Stimulated activated CD8-positive, alpha-beta memory T cell treated with anti-CD3 and anti-CD28 coated beads, Interleukin-2, amount 100 ng/mL, for 1 hour (primary cell): ENCODE results near the gene PMEPA1.
A peak's percentile ranks its signal among the peaks of the same experiment; 100 is the strongest.

Source experiments
- DNase-seq, 2 donors: peaks; one replicate each; pipeline ENCODE4 v3.0.0-alpha.2; 2020; ENCODE audit warnings: low read depth in 2 of 2

The PMEPA1 gene

DNA sequence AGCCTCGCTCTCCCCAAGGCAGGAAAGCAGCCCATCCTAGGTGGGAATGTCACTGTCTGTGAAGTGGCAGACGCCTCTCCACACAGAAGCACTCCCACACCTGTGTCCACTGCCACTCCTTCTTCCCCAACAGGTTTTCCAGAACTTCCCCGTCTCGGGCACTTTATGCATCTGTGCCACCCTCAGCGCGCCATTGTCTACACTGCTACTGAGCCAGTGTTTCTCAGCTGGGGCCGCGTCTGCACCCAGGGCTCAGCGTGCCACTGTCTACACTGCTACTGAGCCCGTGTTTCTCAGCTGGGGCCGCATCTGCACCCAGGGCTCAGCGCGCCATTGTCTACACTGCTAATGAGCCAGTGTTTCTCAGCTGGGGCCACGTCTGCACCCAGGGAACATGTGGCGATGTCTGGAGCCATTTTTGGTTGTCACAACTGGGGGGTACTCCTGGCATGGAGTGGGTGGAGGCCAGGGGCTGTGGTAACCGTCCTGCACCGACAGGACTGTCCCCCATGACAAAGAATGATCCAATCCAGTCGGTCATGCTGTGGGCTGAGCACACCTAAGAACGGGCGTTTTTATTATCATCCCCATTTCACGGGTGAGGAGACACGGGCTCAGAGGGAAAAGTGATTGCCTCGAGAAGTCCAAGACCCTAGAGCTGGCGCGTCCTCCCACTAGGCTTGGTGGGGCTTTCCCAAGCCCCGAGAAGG, 47.9 kb downstream of the PMEPA1 start:
- DNase-seq: no peak

DNA sequence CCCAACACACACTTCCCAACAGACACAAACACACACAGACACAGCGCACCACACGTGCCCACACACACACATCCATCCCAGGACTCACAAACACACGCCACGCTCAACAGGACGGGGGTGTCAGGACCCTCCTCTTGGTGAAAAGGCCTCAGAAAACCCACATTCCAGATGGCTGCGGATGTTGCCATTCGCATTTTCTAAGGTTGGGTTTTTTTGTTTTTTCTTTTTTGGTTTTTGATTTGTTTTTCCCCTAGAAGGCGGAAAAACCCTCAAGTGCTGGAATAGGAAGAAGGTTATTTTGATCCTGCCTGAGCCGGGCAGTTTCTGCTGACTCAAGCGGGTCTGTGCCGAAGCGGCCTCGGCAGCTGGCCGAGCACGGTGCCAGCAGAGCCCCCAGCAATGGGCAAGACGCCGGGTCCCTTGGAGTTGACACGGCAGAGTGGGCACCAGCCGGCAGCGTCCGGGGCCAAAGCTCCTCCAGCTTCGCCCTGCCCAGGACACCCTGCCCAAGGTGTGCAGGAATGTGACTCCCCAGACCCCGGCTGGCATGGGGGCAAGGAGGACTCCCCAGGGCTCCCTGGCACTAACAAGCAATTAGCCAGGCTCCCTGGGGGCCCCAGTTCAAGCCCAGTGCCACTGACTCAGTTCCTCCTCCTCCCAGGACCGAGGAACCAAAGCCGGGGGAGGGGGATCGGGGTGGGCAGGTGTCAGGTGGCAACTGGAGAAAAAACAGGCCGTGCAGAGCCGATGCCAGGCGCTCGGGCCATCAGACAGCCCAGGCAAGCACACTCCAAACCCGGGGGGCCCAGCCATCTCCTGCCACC, 48.7 kb downstream of the PMEPA1 start:
- DNase-seq: no peak

DNA sequence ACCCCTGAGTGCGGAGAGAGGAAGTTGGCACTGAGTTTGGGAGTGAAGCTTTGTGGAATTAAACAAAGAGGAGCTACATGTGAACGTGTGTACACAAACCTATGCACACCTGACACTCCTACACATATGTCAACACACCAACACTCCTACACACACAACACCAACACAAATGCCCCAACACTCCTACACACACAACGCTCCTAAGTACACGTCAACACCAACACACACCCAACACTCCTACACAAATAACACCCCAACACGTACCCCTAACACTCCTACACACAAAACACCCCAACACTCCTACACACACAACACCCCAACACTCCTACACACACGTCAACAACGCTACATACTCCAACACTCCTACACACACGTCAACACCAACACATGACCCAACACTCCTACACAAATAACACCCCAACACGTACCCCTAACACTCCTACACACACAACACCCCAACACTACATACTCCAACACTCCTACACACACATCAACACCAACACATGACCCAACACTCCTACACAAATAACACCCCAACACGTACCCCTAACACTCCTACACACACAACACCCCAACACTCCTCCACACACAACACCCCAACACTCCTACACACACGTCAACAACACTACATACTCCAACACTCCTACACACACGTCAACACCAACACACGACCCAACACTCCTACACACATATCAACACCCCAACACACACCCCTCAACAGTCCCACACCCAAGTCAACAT, 49.5 kb downstream of the PMEPA1 start:
- no peak for DNase-seq

- DNase-seq: no peak
These were observed 50.2 kb downstream of the PMEPA1 start for GRCh38 chr20:57659517-57660180.

DNA sequence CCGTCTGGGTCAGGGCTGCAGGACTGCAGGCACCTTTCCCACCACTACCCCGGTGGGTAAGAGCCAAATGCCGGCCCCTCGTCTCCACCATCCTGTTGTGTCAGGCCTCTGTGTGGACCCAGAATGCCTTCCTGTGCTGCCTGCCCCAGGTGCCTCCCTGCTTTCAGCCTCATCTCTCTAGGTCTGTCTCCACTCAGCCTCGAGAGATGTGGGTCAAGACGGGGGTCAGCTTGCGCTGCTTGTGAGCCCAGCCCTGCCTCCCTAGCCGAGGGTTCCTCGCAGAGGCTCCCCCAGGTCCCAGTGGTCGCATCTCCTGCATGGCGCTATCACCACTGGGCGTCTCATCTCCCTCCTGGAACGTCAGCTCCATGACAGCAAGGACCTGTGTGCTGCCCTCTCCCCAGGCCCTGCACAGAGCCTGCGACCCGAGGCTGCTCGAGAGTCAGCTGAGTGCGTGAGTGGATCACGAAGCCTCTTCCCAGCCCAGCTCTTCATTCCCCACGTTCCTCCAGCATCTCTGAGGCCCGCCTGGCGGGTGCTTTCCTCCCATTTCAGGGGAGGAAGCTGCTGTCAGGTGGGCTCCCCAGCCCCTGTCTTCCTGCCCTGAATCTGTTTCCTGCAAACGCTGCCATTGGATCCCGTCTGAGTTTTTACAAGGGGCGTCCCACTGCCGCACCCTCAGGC, 50.8 kb downstream of the PMEPA1 start:
- no peak for DNase-seq

DNA sequence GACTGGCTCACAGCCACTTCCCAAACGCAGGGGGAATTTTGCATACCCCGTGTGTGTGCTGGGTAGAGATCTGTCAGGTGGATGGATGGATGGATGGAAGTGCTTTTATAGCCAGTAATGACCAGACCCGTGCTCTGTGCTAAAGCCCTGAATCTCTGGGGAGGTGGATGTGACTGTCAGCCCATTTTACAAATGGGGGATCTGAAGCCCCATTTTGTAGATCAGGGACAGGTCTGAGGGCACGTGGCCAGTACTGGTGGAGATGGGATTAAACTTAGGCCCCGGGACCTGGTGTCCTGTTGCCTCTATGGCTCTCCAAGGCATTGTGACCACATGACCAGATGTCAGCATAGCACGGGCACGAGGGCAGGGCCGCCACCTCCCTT, 51.4 kb downstream of the PMEPA1 start:
- no peak for DNase-seq

DNA sequence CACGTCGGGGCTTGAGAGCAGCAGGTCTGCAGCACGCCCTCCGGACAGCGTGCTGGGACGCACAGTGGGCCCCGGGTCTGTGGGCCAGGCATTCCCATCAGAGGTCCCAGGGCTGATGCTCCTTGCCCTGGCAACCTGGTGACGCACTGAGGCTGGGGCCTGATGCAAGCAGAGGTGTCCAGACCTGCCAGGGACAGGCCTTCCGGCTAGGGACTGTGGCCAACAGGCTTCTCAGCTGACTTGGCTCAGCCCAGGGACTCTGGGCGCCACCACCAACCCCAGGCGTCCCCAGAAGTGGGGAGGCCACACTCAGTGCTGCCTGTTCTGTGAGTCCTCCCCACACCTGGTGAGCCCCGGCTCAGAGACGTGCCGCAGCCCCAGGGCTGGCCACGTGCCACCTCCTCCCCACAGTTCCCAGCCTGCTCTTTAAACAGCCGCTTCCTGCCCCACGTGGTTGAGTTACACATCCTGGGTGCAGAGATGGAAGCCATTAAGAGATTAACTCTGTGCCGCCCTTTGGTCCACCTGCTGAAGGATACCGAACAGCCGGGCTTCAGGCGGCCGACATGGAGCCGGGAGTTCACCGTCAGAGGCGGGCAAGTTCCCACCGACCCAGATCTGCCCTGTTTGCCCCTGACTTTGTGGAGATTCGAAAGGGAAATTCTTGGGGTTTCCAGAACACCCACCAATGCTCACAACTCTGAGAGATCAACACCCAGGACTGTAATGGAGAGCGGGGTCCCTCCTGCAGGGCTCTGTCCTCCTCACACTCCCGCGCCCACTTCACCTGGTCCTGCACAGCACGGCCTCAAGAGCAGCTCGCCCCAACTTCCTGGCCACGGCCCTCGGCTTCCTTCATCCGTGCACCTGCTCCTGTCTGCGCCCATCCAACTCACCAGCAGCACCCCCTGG, 52.0 kb downstream of the PMEPA1 start:
- DNase-seq: peak in 1 of 2 donors; percentile 24

- no peak for DNase-seq
These were observed 52.8 kb downstream of the PMEPA1 start for GRCh38 chr20:57656821-57657534.

DNA sequence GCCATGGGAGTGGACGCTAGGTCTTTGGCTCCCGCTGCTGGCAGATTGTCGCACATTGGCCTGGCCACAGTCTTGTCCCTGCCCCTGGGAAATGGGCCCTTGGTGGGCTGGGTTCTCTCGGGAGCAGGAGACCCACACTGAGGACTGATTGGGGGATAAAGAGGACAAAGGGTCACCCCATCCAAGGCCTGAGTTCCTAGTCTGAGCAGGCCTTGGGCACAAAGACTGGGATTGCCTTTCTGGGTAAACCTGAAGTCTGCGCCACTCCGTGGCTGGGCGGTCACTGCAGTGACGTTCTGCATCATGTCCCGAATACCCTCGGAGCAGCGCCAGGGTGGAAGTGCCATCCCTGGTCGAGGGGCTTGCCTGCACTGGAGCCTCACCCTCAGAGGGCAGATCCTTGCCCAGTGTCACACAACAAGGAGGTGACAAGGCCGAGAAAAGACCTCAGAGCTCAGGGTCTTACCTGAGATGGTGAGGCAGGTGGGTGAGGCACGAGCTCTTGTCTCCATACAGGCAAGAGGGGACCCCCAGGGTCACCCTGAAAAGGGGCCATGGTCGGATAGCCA, 53.5 kb downstream of the PMEPA1 start:
- no peak for DNase-seq

DNA sequence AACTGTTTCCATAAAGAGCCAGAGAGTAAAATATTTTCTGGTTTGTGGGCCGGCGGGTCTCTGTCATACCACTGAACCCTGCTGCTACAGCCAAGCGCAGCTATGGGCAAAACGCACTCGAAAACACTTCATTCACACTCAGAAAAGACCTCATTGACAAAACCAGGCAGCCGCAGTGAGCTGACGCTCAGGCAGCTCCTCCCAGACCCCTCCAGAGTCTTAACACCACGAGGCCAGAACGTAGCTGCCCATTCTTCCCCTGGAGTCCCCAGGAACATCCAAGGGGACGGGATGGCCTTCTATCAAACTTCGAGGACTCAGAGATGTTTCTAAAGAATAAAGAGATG, 54.0 kb downstream of the PMEPA1 start:
- no peak for DNase-seq

DNA sequence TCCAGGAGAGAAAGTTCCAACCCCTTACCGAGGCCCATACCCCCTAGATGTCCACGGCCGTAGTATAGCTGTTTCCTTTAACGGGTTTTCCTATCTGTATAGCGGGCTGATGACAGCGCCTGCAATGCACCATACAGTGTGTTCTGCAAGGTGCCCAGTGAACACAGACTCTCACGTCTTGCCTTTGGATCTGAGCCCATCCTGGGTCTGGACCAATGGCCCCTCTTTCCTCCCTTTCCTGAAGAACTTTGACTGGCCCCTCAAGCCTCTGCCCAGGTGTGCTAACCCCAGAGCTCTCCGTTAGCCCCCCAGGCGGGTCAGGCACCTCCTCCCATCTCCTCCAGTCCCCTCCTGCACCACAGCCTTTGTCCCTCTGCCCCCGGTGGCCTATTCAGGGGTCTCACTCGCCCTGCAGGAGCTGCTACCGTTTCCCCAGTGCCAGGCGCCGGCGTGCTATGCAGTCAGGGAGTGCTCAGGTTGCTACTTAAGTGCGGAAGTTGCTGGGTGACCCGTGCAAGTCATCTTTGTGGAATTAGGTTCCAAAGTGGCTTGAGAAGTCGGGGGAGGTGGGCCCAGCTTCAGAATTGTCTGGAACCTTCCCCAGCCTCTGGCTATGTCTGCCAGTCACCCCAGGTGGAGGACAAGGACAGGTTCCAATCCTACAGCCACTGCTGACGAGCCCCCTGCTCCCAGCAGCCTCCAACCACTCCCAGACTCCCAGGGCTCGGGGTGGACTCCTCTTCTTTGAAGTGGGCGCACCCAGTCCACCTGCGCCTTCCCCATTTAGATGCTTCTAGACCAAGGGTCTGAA, 54.6 kb downstream of the PMEPA1 start:
- no peak for DNase-seq

DNA sequence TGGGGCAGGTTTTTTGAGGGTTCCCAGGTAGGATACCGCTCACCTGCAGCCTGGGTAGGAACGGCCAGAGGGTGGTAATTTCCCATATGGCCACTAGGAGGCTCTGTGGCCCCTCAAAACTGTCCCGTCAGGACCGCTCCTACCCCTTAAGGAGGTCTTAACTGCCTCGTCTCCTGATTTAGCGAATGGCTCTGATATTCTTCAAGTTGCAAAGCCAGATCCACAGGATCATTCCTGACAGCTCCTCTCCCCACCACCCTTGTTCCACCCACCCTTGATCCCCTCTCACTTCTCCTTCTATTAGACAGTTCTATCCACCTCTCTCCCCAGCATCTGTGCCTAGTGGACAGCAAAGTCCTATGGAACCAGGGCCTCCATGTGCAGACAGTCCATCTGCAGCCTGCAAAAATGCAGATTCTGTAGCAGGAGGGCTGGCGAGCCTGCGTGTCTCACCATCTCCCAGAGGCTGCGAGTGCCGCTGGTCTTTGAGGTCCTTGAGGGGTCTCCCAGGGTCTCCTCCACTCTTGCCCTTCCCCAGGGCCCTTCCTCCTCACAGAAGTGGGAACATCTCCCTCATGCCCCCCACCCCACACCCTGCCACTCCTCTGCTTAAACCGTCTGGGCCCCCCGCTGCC, 55.3 kb downstream of the PMEPA1 start:
- DNase-seq: peak in 1 of 2 donors; percentile 35

DNA sequence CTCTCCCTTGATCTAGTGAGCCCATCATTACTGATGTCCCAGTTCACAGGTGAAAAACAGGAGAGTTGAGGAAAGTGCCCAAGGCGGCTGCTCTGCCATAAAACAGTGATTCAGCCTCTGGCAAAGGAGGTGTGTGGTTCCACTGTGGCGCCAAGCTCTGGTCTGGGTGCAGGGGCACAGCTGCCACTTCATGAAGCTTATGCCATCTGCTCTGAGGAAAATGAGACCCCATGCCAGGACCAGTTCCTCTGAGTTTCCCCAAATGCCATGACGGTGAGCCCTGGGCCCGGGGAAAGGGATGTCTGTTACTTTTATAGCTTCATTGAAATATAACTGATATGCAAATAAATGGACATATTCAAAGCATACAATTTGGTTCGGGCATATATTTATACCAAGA, 55.9 kb downstream of the PMEPA1 start:
- DNase-seq: no peak

- DNase-seq: no peak
These were observed 56.3 kb downstream of the PMEPA1 start for GRCh38 chr20:57653546-57653900.

DNA sequence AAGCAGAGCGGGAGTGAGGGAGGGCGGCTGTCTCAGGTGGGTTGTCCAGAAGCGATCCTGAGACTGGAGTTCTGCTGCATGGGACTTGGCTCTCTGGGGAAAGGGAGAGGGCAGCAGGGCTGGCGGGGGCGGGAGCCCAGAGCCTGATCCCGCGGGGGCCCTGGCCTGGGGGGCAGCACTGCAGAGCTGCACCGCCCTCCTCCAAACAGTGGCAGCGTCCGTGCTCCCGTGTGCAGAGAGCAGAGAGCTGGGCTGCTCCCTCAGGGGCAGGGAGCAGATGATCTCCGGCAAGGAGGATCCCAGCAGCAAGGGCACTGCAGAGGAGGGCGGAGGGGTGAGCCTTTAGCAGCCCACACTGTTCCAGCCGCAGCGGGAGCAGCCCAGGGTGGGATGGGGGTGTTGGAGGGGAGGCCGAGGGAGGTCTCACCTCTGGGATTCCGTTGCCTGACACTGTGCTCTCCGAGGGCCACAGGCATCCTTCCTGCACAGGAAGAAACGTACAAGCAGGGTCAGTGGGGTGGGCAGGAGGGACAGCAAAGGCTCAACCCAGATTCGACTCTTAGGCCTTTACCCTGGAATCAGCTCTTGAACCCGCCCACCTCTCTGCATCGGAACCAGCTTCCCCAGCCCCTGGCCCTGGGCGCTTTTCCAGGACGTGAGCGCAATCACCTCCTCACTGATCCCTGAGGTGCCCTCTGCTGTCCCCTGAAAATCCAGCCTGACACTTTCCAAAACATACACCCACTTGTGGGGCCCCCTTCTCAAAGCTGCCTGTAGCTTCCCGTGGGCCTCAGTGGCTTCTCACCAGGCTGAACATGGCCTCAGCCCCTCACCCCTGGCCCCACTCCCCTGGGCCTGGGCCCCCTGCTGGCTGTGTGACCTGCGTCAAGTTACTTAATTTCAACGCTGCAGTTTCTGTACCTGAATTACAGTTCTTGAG, 56.9 kb downstream of the PMEPA1 start:
- no peak for DNase-seq

DNA sequence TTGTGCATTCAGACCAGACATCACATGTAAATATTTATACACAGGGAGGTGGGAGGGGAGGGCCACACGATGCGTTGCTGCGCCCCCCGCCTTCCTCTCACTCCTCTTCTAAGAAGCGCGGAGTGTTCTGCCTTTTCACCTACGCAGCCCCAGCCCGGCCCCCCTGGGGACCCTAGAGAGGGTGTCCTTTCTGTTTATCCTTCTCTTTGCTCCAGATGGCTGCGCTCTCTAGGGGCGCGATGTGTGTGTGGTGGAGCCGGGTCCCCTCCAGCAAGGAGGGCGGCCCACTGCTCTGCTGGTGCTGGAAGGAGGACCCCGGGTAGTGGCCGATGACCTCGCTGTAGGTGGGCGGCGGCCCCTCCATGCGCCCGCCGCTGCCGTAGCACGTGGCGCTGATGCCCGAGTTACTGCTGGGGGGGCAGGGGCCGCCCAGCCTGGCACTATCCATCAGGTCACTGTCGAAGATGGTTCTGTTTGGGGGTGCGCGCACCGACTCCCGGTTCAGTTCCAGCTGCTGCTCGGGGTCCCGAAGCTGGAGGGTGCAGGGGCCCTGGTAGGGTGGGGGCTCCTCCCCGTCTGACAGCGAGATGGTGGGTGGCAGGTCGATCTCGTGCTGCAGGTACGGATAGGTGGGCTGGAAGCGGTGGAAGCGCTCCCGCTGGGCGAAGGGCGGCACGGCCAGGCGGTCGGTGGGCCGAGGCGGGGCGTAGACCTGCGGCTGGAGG, 57.8 kb downstream of the PMEPA1 start:
- no peak for DNase-seq
